ENCODE results near the gene ARHGAP29.

The ARHGAP29 gene

DNA sequence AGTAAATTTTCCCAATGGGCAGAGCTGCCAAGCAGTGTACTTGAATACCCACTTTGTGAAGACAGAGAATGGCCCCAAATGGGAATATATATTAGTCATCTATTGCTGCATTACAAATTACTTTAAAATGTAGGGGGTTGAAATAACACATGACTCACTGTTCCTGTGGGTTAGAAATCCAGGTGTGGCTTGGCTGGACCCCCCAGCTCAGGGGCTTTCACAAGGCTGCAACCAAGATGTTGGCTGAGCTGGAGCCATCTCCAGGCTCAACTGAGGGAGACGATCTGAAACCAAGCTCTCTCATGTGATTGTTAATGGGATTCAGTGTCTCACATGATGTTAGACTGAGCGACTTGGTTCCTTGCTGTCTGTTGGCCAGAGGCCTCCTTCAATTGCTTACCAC is 33.4 kb upstream of the ARHGAP29 start:
- H3K9me3 Mint-ChIP-seq: no peaks in the 10 kb centered on the region
- peaks cover 8% of the 10 kb centered on the region for H3K27me3 Mint-ChIP-seq (ENCODE audit: low read depth, poor library complexity)
- DNase-seq: no peak
- no peak overlapping the region for H3K27ac Mint-ChIP-seq
- no peaks in the 10 kb centered on the region for H3K4me1 Mint-ChIP-seq
- TF ChIP-seq, protein P1, sequence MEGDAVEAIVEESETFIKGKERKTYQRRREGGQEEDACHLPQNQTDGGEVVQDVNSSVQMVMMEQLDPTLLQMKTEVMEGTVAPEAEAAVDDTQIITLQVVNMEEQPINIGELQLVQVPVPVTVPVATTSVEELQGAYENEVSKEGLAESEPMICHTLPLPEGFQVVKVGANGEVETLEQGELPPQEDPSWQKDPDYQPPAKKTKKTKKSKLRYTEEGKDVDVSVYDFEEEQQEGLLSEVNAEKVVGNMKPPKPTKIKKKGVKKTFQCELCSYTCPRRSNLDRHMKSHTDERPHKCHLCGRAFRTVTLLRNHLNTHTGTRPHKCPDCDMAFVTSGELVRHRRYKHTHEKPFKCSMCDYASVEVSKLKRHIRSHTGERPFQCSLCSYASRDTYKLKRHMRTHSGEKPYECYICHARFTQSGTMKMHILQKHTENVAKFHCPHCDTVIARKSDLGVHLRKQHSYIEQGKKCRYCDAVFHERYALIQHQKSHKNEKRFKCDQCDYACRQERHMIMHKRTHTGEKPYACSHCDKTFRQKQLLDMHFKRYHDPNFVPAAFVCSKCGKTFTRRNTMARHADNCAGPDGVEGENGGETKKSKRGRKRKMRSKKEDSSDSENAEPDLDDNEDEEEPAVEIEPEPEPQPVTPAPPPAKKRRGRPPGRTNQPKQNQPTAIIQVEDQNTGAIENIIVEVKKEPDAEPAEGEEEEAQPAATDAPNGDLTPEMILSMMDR (IDR thresholded peaks at IDR 0.05): no peak
- H3K4me3 Mint-ChIP-seq: no peak overlapping the region
- no peaks in the 10 kb centered on the region for H3K36me3 Mint-ChIP-seq (ENCODE audit: low read depth)

GRCh38 chr1:94269921-94270320 is 32.5 kb upstream of the ARHGAP29 start:
- no peak overlapping the region for H3K4me3 Mint-ChIP-seq
- no peak overlapping the region for H3K27ac Mint-ChIP-seq
- TF ChIP-seq, protein P1 (IDR thresholded peaks at IDR 0.05): no peak
- H3K4me1 Mint-ChIP-seq: no peaks in the 10 kb centered on the region
- H3K27me3 Mint-ChIP-seq (ENCODE audit: low read depth, poor library complexity): peaks cover 8% of the 10 kb centered on the region
- H3K36me3 Mint-ChIP-seq (ENCODE audit: low read depth): no peaks in the 10 kb centered on the region
- no peaks in the 10 kb centered on the region for H3K9me3 Mint-ChIP-seq
- DNase-seq: no peak

DNA sequence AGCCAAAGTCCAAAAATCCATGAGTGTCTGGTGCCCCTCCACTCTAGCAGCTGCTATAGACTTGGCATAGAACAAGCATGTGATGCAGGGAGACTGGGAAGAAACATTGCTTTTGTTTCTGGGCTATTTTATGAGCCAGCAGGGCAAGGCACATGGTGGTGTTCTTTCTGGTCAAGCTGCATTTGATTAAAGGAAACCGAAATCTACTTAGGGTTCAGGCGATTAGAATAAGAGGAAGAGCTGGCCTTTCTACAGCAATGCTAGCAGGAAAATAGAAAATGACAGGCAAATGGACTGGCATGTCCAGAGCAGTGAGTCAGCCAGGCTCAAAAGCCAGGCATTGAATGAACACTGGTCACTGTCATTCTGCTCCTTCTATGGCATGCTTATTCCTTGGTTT is 28.5 kb upstream of the ARHGAP29 start:
- H3K4me3 Mint-ChIP-seq: no peak overlapping the region
- no peak for DNase-seq
- H3K27me3 Mint-ChIP-seq (ENCODE audit: low read depth, poor library complexity): peaks cover 3% of the 10 kb centered on the region
- H3K36me3 Mint-ChIP-seq (ENCODE audit: low read depth): no peaks in the 10 kb centered on the region
- TF ChIP-seq, protein P1 (IDR thresholded peaks at IDR 0.05): no peak
- H3K9me3 Mint-ChIP-seq: no peaks in the 10 kb centered on the region
- no peaks in the 10 kb centered on the region for H3K4me1 Mint-ChIP-seq
- H3K27ac Mint-ChIP-seq: no peak overlapping the region

- Mint-ChIP-seq H3K4me3 (no peak overlapping the region), H3K4me1 (no peaks in the 10 kb centered on the region), H3K36me3 (ENCODE audit: low read depth) (no peaks in the 10 kb centered on the region), H3K27me3 (ENCODE audit: low read depth, poor library complexity) (peaks cover 3% of the 10 kb centered on the region), H3K9me3 (no peaks in the 10 kb centered on the region), H3K27ac (no peak overlapping the region)
- TF ChIP-seq, protein P1 (IDR thresholded peaks at IDR 0.05): no peak
- DNase-seq: no peak
Measured at GRCh38 chr1:94265011-94265422, 27.6 kb upstream of the ARHGAP29 start.

DNA sequence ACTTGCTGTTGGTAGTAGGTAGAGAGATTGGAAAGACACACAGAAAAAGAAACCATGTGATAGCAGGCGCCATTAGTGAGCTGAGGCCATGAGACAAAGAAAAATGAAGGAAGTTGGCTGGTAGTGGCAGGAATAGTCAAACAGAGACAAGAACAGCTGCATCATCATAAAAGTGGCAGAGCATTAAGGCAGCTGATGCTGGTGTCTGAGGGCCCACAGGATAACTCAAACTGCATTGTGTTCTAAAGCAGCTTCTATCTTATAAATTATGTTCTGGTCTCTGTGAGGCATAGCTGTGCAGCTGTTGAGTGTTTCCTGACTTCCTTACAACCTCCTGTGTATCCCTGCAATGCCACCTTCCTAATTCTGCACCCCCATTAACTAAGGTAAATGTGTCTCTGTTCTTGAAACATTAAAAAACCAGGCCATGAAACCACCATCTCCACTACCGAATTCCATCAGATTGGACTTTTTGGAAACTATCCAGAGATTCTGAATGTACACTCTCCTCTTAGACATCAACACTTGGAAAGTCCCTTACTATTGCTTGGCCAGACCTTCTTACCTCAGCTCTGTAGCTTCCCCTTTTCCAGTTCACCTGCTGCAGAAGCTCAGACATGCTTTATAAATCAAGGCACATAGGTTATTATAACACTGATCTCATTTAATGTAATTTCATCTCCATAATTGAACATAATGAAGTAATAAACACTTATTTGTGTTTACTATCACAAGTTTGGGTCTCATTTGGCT is 23.4 kb upstream of the ARHGAP29 start:
- DNase-seq: no peak
- Mint-ChIP-seq H3K27me3 (ENCODE audit: low read depth, poor library complexity) (no peaks in the 10 kb centered on the region), H3K4me3 (no peak overlapping the region), H3K4me1 (no peaks in the 10 kb centered on the region), H3K36me3 (ENCODE audit: low read depth) (no peaks in the 10 kb centered on the region), H3K9me3 (no peaks in the 10 kb centered on the region), H3K27ac (no peak overlapping the region)
- TF ChIP-seq, protein P1 (IDR thresholded peaks at IDR 0.05): no peak
